ENCODE results near the gene SNCAIP.

- TF ChIP-seq, protein P1, sequence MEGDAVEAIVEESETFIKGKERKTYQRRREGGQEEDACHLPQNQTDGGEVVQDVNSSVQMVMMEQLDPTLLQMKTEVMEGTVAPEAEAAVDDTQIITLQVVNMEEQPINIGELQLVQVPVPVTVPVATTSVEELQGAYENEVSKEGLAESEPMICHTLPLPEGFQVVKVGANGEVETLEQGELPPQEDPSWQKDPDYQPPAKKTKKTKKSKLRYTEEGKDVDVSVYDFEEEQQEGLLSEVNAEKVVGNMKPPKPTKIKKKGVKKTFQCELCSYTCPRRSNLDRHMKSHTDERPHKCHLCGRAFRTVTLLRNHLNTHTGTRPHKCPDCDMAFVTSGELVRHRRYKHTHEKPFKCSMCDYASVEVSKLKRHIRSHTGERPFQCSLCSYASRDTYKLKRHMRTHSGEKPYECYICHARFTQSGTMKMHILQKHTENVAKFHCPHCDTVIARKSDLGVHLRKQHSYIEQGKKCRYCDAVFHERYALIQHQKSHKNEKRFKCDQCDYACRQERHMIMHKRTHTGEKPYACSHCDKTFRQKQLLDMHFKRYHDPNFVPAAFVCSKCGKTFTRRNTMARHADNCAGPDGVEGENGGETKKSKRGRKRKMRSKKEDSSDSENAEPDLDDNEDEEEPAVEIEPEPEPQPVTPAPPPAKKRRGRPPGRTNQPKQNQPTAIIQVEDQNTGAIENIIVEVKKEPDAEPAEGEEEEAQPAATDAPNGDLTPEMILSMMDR (IDR thresholded peaks at IDR 0.05) = no peak
- no peak for TF ChIP-seq POLR2A (IDR thresholded peaks at IDR 0.05)
Observed at GRCh38 chr5:122499585-122499984, 187.5 kb downstream of the SNCAIP start.
